ENCODE results near the gene LDLRAD3.

GRCh38 chr11:35950082-35950481, 6.2 kb downstream of the LDLRAD3 start:
- TF ChIP-seq, protein P1, sequence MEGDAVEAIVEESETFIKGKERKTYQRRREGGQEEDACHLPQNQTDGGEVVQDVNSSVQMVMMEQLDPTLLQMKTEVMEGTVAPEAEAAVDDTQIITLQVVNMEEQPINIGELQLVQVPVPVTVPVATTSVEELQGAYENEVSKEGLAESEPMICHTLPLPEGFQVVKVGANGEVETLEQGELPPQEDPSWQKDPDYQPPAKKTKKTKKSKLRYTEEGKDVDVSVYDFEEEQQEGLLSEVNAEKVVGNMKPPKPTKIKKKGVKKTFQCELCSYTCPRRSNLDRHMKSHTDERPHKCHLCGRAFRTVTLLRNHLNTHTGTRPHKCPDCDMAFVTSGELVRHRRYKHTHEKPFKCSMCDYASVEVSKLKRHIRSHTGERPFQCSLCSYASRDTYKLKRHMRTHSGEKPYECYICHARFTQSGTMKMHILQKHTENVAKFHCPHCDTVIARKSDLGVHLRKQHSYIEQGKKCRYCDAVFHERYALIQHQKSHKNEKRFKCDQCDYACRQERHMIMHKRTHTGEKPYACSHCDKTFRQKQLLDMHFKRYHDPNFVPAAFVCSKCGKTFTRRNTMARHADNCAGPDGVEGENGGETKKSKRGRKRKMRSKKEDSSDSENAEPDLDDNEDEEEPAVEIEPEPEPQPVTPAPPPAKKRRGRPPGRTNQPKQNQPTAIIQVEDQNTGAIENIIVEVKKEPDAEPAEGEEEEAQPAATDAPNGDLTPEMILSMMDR (optimal IDR thresholded peaks at IDR 0.05 in 1 of 3, IDR thresholded peaks at IDR 0.05 in 1 of 3, conservative IDR thresholded peaks at IDR 0.05 in 1 of 3; ENCODE audit: extremely low read depth in 1 of 3, insufficient read depth in 2 of 3, low read length in 3 of 3) = no peak
- TF ChIP-seq EZH2 (IDR thresholded peaks at IDR 0.05; ENCODE audit: low read length) = no peak

Measured in keratinocyte (primary cell).